Forelimb muscle (tissue), 1 donor: ENCODE data around the gene EVI5L. TPM values are rescaled to one million over a fixed set of nuclear protein-coding genes. Genes with fewer than 3 reads are reported as not detected.

Experiments
- DNase-seq: peaks from one replicate; pipeline ENCODE4 v3.0.0-alpha.2; 2013; ENCODE audit warnings: low read depth
- polyA plus RNA-seq: library from polyadenylated mRNA; unstranded; fragments of 120-200 nt; gene quantifications from one replicate; pipeline ENCODE4 v1.2.1, GENCODE V29; 2013; ENCODE audit not compliant: insufficient read length

The EVI5L gene
- polyA plus RNA-seq, 1 donor = 13.4 TPM

DNA sequence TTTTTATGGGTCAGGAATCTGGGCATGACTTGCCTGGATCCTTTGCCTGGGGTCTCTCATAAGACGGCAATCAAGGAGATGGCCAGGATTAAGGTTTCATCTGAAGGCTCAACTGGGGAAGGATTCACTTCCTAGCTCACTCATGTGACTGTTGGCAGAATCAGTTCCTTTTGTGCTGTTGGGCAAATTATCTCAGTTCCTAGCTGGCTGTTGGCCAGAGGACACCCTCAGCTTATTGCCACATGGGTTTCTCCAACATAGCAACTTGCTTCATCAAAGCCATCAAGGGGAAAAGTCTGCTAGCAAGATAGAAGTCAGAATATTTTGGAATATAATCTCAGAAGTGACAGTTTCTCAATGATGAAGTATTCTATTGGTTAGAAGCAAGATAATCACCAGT lies 12.2 kb upstream of the EVI5L start:
- no peak for DNase-seq

DNA sequence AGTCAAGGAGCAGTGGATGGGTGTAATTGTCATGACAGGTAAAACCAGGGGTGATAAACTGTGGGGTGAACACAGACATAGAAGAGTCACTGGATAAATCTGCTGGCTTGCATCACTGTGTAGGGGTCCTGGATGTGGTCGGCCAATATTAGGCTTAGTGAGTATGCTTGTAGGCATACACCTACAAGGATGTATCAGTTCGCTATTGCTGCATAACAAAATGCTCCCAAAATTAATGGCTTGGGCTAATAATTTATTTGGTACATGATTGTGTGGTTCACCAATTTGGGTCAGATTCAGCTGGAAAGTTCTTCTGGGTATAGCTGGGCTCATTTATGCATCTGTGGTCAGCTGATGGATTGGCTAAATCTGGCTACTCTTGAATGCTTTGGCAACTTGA lies 11.2 kb upstream of the EVI5L start:
- no peak for DNase-seq

DNA sequence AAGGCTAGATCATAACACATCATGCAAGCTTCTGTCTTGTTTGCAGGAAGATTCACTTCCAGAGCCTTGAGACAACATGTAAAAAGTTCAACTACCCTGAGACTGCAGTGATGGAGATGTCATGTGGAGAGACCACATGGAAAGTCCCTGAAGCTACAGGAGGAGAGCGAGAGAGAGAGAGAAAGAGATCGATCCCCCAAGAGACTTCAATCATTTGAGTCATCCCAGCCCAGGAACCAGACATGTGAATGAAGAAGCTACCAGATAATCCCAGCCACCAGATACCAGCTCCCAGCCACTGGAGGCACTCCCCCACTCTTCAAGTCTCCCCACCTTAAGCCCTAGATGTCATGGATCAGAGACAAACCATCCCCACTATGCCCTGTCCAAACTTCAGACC lies 10.7 kb upstream of the EVI5L start:
- DNase-seq = no peak

DNA sequence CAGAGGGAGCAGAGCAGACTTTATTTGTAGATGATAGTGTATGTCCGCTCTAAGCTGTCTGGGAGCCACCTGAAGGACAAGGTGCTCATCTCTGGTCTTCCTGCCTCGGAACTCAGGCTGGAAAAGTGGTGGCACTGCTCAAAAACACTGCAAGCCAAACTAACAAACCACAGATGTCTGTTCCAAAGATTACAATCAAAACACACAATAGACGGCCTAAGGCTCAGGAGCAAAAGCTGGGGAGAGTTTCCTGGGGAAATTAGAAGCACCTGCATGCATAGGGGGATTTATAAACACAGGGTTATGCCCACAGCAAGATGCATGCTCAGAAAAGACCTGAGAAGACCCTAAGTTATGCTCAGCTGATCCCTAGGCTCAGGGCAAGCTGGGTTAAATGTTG lies 9.4 kb upstream of the EVI5L start:
- DNase-seq = no peak

DNA sequence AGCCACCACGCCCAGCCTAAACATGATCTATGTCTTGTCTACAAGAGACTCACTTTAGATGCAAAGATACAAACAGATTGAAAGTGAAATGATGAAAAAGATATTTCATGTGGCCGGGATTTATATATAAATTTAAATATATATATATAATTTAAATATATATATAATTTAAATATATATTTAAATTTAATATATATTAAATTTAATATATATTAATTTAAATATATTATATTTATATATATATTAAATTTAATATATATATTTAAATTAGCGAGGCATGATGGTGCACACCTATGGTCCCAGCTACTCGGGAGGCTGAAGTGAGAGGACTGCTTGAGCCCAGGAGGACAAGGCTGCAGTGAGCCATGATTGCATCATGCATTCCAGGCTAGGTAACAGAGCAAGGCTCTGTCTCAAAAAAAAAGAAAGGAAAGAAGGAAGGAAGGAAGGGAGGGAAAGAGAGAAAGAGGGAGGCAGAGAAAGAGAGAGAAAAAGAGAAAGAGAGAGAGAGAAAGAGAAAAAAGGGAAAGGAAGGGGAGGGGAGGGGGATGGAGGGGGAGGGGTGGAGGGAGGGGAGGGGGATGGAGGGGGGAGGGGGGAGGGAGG lies 7.0 kb upstream of the EVI5L start:
- no peak for DNase-seq

DNA sequence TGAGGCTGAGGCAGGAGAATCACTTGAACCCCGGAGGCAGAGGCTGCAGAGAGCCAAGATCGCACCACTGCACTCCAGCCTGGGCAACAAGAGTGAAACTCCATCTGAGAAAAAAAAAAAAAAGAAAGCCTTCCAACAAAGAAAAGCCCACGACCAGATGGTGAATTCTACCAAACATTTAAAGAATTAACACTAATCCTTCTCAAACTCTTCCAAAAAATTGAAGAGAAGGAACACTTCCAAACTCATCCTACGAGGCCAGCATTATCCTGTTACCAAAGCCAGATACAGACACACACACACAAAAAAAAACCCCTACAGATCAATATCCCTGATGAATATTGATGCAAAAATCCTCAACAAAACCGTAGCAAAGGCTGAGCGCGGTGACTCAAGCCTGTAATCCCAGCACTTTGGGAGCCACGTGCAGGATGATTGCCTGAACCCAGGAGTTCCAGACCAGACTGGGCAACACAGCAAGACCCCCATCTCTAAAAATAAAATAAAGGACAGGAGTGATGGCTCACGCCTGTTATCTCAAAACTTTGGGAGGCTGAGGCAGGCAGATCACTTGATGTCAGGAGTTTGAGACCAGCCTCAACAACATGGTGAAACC lies 6.2 kb upstream of the EVI5L start:
- DNase-seq = no peak

DNA sequence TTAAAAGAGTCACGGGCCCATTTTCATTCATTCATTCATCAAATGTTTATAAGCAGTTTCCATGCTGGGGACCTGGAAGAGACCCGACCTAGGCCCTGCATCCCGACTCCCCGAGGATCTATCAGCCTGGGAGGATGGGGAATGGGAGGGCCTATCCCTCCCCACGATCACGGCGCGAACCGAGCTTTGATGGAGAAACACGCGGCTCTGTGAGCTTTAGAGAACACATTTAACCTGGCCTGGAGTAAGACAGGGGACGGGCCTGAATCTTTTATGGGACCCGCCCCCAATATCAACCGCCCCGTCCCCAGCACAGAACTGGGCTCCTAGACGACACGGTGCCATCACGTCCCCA lies 875 bp upstream of the EVI5L start:
- DNase-seq = no peak

DNA sequence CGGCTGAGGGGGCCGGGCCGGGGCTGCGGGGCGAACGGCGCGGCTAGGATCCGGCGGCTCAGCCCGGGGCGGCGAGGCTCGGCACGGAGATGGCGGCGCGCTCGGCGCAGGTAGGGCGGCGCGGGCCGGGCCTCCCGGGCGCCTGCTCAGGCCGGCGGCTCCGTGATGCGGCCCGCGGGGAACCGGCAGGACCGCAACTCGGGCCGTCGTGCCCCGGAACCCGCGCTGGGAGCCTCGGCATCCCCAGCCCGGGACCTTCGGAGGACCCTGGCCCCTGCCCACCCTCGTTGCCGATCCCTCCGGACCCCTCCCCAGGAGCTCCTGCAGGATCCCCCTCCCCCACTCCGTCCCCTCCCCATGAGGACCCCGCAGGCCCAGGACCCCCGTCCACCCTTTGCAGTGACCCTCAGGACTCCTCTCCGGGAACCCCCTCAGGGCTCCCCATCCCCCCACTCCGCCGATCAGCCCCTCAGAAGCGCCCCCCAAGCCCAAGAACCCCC lies 304 bp downstream of the EVI5L start:
- no peak for DNase-seq

DNA sequence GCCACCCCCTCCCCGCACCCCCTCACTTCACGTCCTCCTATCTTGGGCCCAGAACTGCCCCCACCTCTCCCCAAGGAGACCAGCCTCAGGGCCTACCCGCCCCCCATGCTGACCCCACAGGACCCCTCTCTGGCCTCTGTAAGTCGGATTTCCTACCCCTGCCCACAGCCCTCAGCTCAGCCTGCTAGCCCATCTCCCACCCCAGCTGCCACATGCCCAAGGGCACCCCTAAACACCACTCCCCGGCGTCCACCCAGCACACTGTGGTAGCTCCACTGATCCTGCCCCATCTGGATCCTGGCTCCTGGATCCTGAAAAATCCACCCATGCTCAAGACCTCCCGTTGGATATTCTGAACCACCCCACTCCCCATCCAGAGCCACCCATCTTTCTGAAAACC lies 805 bp downstream of the EVI5L start:
- no peak for DNase-seq

DNA sequence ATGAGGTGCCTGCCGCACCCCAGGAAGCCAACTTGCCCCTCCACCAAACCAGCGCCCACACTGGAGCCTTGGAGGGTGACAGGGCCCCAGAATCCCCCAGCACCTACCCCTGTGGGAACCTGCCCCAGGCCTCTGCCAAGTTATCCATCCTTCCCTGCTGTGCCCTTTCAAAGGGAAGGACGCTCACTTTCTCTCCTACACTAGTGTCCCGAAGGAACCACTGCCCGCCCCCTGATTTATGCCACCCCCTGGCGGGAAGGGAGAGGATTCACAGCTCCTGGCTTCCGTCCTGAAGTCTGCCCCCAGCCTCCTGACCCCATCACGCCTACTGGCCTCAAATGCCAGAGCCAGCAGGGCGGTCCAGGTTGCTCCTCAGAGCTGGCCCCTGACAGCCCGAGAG lies 1.4 kb downstream of the EVI5L start:
- DNase-seq = no peak

DNA sequence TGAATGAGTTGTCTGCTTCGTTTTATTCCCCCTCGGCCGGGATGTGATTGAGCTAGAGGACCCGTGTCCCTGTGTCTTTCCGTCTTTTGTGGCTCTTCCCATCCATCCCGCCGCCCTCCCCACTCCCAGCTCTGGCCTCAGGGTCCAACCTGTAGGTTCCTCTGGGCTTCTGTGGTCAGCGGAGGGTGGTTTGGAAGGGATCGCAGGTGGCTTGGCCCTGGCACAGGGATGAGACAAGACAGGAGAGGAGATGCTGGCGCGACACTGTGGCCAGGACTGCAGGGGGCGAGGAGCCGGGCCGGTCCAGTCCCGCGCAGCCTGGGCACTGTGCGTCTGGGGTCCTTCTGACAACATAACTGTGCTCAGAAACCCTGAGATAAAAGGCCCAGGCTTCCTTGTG lies 2.0 kb downstream of the EVI5L start:
- DNase-seq = no peak

DNA sequence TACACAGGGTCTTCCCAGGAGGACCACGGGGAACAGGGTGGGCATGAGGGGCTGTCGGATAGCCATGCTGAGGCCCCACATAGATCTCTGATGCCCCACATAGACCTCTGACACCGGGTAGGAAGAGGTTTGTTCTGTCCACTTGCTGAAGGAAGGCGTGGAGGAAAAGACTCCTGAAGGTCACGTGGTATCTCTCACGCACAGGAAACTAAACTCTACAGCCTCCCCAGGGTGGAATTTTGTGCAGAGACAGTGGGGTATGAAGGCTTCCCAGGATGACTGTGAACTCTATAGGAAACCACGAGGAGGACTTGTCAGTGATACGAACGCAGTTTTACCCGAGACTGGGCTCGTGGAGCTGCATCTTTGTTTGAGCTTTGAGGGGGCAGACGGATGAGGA lies 2.8 kb downstream of the EVI5L start:
- no peak for DNase-seq

DNA sequence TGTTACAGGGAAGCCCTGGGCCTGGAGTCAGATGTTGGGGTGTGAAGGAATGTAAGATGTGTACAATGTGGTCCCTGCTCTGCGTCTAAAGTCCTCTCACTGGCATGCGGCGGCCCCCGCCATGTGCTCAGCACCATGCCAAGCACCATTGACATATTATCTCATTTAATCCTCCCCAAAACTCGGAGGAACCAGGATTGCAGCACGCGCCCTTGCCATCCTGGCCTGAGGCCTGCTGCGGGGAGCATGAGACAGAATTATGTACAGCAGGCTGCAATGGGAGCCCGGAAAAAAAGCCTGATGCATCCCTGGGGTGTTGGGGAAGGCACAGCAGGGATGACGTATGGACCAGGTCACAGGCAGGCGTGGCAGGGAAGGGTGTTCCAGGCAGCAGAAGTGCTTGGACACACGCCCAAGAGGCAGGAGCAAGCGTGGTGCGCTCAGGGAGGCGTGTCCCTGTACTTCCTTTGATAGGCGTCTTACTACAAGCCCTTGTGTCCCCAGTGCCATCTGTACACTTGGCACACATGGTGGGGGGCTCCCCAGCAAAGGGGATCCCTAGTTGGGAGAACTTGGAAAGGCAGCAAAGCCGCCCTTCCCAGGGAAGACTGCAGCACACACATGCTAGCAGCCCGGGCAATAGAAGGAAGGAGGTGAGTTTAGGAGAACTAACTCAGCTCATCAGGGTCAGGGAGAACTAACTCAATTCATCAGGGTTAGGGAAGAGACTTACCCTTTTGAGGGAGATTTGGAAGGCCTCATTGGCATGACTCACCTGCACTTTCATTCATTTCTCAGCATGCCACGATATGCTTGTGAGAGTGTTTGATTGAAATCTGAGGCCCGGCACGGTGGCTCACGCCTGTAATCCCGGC lies 3.4 kb downstream of the EVI5L start:
- DNase-seq = no peak

DNA sequence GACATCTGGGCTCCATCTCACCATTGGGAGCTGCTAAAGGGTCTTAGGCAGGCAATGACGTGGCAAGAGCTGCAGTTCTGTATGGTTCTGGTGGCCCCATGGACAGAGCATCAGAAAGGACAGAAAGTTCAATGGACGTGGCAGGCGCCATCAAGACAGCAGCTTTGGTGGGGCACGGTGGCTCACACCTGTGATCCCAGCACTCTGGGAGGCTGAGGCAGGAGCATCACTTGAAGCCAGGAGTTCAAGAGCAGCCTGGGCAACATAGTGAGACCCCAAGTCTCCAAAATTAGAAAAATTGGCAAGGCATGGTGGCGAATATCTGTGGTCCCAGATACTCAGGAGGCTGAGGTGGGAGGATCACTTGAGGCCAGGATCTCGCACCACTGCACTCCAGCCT lies 9.5 kb downstream of the EVI5L start:
- DNase-seq = no peak

DNA sequence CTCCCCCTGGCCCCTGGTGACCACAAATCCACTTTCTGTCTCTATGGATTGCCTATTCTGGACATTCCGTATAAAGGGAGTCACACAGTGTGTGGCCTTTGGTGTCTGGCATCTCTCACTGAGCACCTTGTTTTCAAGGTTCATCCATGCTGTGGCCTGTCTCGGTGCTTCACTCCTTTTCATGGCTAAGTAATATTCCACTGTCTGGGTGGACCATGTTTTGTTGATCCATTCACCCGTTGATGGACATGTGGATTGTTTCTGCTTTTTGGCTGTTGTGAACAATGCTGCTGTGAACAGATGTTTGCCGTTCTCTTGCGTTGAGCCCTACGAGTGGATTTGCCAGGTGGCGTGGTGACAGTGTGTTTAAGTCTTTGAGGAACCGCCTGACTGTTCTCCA lies 10.6 kb downstream of the EVI5L start:
- no peak for DNase-seq

DNA sequence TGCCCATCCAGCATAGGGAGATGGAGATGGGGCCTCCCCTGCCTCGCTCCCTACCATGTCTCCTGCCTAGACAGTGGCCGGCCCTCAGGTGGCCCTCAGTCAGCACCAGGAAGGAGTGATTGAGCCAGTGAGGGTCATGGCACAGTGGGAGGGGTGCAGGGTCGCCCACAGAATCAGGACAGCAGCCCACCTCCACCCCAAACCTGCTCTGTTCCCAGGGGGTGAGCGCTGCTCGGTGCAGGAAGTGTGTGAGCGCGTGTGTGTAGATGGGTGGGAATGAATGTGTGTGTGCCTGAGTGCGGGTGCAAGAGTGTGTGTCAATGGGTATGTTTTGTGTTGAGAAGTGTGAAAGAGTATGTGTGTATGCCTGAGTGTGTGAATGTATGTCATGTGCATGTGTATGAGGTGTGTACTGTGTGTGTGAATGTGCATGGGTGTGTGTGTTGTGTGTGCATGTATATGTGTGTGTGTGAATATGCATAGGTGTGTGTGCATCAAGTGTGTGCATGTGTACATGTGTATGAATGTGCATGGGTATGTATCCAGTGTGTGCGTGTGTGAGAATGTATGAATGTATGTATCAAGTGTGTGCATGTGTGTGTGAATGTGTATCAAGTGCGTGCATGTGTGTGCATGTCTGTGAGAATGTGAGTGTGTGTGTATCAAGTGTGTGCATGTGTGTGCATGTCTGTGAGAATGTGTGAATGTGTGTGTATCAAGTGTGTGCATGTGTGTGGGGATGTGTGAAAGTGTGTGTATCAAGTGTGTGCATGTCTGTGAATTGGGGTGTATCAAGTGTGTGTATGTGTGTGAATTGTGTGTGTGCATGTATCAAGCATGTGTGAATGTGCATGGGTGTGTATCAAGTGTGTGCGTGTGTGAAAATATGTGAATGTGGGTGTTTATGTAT lies 12.0 kb downstream of the EVI5L start:
- no peak for DNase-seq

DNA sequence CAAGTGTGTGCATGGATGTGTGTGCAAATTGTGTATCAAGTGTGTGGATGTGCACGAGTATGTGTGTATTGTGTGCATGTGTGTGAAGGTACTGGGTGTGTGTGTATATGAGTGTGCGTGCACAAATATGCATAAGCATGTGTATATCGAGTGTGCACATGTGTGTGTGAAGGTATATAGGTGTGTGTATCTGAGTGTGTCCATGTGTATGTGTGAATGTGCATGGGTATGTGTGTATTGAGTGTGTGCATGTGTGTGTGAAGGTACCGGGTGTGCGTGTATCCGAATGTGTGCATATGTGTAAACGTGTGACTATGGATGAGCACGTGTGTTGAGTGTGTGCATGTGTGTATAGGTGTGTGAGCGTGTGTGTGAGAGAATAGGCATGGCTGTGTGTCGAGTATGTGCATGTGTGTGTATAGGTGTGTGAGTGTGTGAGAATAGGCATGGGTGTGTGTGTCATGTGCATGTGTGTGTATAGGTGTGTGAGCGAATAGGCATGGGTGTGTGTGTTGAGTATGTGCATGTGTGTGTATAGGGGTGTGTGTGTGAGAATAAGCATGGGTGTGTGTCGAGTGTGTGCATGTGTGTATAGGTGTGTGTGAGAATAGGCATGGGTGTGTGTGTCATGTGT lies 12.8 kb downstream of the EVI5L start:
- no peak for DNase-seq

DNA sequence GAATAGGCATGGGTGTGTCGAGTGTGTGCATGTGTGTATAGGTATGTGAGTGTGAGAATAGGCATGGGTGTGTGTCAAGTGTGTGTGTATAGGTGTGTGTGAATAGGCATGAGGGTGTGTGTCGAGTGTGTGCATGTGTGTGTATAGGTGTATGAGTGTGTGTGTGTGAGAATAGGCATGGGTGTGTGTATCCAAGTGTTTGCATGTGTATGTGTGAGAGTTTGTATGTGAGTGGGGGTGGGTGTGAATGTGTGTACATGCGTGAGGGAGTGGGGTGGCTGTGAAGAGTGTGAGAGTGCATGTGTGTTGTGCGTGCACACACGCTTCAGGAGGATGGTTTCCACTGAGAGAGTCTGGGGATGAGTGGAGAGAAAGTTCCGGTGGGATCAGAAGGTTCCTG lies 13.5 kb downstream of the EVI5L start:
- DNase-seq = no peak

DNA sequence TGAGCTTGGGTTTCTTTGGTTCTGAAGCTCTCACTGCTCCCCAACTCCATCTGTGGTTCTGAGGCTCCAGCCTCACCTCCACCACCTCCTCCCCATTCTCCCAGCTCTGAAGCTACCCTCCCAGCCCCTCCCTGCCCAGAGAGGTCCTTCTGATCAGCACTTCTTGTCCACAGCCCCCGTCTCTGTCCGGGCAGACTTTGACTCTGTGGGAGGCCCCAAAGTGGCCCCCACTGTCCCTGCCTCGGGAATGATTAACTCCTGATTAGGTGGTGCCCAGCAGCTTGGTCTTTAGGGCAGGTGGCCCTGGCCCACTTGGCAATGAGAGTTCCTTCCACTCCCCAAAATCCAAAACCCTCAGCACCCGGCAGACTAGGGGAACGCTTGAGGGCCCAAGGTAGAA lies 14.4 kb downstream of the EVI5L start:
- no peak for DNase-seq

DNA sequence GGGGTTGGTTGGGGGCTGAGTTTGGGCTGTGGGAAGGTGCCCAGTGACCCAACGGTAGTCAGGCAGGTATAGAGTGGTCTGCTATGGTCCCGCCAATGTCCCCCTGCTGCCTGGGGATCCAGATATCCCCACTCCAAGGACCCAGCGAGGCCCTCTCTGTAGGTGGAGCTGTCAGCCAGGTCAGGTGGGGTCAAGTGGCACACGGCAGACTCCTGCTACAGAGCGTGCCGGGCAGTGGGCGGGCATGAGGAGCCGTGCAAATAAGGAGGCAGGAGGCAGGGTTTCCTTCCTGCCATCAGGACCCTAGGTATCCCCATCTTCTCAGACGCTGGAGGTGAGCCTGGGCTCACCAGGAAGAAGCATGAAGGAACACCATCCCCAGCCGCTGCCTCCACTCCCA lies 14.9 kb downstream of the EVI5L start:
- no peak for DNase-seq

DNA sequence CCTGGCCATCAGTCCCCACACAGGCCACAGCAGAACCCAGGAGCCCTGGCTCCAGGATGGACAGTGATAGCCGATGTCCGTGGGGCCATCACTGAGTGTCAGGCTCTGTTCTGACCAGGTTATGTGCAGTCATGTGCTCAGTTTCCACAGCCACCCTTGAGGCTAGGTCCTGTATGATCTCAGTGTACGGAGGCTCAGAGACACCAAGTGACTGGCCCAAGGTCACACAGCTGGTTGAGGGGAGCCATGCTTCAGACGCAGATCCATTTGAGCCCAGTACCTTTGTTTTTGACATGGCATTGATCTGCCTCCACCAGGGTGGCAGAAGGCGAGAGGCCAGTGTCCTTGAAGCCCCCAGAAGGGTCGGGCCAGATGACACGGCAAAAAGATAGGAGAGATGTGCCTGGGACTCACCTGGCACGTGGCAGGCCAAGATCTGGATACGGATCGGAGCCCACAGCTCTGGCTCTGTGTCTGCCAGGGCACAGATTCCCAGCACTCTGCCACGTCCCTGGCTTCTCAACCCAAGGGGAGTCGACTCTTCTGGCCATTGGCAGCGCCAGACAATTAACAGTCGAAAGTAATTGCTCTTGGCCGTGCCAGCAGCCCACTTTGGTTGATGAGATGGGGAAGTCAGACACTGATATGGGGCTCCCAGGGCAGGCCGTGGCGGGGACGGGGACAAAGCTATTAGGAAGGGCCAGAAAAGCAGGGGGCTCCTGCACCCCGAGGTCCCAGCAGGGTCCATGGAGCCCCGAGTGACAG lies 15.6 kb downstream of the EVI5L start:
- DNase-seq = no peak
